ENCODE measurements around the gene RABGAP1L. TPM values are rescaled to one million over a fixed set of nuclear protein-coding genes. Genes with fewer than 3 reads are reported as not detected.

RABGAP1L gene
- total and polyA plus RNA-seq, 2 of the 8 experiments (the other 6 are each of a cell fraction or from before 2014, with no cell fraction given): 33.3 to 156 TPM

GRCh38 chr1:174678657-174679056 is 519.3 kb downstream of the RABGAP1L start (continued):
- TF ChIP-seq CHD7 (IDR thresholded peaks at IDR 0.05; ENCODE audit: insufficient replicate concordance, low read length): no peak
- TF ChIP-seq SUZ12 (IDR thresholded peaks at IDR 0.05; ENCODE audit: low read length): no peak
- TF ChIP-seq RAD21 (IDR thresholded peaks at IDR 0.05 in 1 of 2, conservative IDR thresholded peaks at IDR 0.05 in 1 of 2; ENCODE audit: low read depth in 2 of 2, low read length in 2 of 2): no peak
- no peak for TF ChIP-seq EP300 (IDR thresholded peaks at IDR 0.05; ENCODE audit: borderline replicate concordance in 1 of 2, low read depth in 2 of 2, low read length in 2 of 2)
- TF ChIP-seq ATF2 (IDR thresholded peaks at IDR 0.05; ENCODE audit: low read length): no peak

All from H1 (cell line).